ENCODE results near the gene CFAP20DC.

CFAP20DC gene

DNA sequence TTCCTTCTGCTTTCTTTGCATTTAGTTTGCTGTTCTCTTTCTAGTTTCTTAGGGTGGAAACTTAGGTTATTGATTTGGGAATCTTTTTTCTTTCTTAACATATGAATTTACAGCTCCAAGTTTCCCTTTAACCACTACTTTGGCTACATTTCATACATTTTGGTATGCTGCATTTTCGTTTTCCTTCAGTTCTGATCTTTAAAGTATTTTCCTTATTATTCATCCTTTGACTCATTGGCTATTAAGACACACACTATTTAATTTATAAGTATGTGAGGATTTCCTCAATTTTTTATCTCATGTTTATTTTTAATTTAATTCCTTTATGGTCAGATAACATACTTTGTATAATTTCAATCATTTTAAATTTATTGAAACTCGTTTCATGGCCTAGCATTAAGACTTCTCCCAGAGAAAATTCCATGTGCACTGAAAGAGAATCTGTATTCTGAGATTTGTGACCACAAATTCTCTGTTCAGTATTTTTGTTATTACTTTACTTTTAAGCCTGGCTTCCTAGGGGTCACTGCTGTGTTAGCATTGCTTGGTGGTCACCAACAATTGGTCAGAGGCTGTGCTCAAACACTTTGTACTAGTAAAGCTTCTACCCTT is 87.7 kb downstream of the CFAP20DC start:
- TF ChIP-seq, protein P1, sequence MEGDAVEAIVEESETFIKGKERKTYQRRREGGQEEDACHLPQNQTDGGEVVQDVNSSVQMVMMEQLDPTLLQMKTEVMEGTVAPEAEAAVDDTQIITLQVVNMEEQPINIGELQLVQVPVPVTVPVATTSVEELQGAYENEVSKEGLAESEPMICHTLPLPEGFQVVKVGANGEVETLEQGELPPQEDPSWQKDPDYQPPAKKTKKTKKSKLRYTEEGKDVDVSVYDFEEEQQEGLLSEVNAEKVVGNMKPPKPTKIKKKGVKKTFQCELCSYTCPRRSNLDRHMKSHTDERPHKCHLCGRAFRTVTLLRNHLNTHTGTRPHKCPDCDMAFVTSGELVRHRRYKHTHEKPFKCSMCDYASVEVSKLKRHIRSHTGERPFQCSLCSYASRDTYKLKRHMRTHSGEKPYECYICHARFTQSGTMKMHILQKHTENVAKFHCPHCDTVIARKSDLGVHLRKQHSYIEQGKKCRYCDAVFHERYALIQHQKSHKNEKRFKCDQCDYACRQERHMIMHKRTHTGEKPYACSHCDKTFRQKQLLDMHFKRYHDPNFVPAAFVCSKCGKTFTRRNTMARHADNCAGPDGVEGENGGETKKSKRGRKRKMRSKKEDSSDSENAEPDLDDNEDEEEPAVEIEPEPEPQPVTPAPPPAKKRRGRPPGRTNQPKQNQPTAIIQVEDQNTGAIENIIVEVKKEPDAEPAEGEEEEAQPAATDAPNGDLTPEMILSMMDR (IDR thresholded peaks at IDR 0.05): no peak
- Mint-ChIP-seq H3K4me1 (peaks cover 5% of the 10 kb centered on the region), H3K4me3 (no peak overlapping the region), H3K9me3 (no peaks in the 10 kb centered on the region), H3K27me3 (ENCODE audit: low read depth, poor library complexity) (no peaks in the 10 kb centered on the region), H3K27ac (no peak overlapping the region), H3K36me3 (ENCODE audit: low read depth) (no peaks in the 10 kb centered on the region)
- DNase-seq: no peak

DNA sequence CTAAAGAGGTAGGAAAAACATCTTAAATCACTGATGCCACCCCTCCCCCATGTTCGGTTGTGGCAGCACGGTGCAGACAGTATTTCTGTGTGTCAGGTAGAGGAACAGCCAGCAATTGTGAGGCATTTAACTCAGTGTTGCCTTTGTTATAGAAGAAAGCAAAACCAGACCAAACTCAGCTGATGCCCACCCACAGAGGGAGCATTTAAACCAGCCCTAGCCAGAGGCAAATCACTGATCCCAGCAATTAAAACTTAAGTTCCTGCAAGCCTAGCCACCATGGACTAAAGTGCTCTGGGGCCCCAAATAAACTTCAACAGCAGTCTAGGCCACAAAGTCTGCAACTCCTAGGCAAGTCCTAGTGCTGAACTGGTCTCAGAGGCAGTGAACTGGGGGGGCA is 94.5 kb downstream of the CFAP20DC start:
- peak overlapping the region; percentile 35 for H3K27ac Mint-ChIP-seq
- no peak overlapping the region for H3K4me3 Mint-ChIP-seq
- TF ChIP-seq, protein P1 (IDR thresholded peaks at IDR 0.05): no peak
- H3K4me1 Mint-ChIP-seq: peaks cover 15% of the 10 kb centered on the region
- H3K9me3 Mint-ChIP-seq: peaks cover 11% of the 10 kb centered on the region
- no peaks in the 10 kb centered on the region for H3K36me3 Mint-ChIP-seq (ENCODE audit: low read depth)
- peaks cover 3% of the 10 kb centered on the region for H3K27me3 Mint-ChIP-seq (ENCODE audit: low read depth, poor library complexity)
- DNase-seq: no peak

DNA sequence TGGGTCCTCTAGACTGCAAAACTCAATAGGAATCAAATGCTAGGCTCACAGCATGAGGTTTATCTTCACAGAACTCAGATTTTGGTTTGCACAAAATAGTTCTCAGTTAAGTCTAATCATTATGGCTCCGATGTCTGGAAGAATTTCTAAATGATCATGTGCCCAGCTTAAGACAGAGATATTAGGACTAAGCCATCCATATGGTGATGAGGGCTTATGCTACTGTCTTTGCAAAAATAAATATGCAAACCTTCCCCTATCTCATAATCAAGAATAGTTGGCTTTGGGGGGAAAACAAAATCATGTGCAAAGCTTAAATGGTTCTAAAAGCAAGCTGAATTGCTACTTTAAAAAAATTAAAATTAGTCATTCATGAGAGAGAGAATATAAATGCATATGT is 96.5 kb downstream of the CFAP20DC start:
- TF ChIP-seq, protein P1 (IDR thresholded peaks at IDR 0.05): no peak
- Mint-ChIP-seq H3K4me1 (peaks cover 15% of the 10 kb centered on the region), H3K9me3 (peaks cover 22% of the 10 kb centered on the region), H3K27ac (no peak overlapping the region), H3K27me3 (ENCODE audit: low read depth, poor library complexity) (peaks cover 3% of the 10 kb centered on the region), H3K4me3 (no peak overlapping the region), H3K36me3 (ENCODE audit: low read depth) (peaks cover 5% of the 10 kb centered on the region)
- DNase-seq: no peak

DNA sequence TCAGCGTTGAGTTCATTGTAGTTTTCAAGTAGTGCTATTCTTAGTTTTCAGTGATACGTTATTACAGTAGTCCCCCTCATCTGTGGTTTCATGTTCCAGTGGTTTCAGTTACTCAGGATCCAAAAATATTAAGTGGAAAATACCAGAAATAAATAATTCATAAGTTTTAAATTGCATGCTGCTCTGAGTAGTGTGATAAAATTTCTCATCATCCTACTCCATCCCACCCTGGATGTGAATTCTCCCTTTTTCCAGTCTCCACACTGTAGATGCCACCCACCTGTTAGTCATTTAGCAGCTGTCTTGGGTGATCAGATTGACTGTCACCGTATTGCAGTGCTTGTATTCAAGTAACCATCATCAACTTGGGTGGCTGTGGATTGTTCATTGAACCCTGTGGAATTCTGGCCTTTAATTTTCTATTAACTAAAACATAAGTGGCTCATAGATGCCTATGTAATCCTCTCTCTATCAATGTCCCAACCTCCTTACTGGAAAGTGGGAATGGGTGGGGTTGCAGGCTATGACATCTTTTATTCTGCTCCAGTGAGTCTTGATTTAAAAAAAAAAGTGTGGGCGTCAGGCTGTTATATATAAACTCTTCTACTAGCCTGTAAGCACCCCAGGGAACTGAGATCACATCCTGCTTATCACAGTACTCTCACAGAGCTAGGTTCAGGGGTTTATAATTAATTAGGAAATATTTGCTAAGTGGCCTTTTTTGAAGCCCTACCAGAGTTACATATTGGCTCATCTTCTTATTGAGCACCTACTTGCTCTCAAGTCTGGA is 97.5 kb downstream of the CFAP20DC start:
- H3K27me3 Mint-ChIP-seq (ENCODE audit: low read depth, poor library complexity): peaks cover 3% of the 10 kb centered on the region
- H3K9me3 Mint-ChIP-seq: peaks cover 22% of the 10 kb centered on the region
- H3K36me3 Mint-ChIP-seq (ENCODE audit: low read depth): peaks cover 5% of the 10 kb centered on the region
- H3K4me1 Mint-ChIP-seq: peaks cover 15% of the 10 kb centered on the region
- TF ChIP-seq, protein P1 (IDR thresholded peaks at IDR 0.05): no peak
- no peak for DNase-seq
- H3K27ac Mint-ChIP-seq: no peak overlapping the region
- no peak overlapping the region for H3K4me3 Mint-ChIP-seq

DNA sequence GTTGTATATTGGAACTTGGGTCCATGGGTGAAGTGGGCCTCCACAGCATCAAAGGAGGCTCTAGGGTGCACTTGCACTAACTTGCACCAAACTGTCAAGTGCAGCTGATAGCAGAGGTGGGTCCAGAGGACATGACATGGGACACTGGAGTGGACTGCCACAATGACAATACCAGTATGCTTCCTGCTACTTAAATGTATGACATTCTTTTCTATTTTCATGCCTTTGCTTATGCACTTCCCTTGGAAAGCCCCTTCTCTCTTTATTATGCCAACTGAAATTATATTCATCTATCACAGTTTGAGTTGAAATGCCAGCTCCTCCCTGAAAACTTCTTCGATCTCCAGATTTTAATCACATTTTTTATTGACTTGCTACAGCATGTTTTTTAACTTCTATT is 101.8 kb downstream of the CFAP20DC start:
- Mint-ChIP-seq H3K36me3 (ENCODE audit: low read depth) (peaks cover 5% of the 10 kb centered on the region), H3K4me3 (no peak overlapping the region), H3K27me3 (ENCODE audit: low read depth, poor library complexity) (no peaks in the 10 kb centered on the region), H3K4me1 (no peaks in the 10 kb centered on the region), H3K27ac (no peak overlapping the region), H3K9me3 (peaks cover 22% of the 10 kb centered on the region)
- TF ChIP-seq, protein P1 (IDR thresholded peaks at IDR 0.05): no peak
- DNase-seq: no peak

Measured in nephron progenitor cell (in vitro differentiated cells).